K562 (cell line): ENCODE results near the gene MPHOSPH10. TPM values are rescaled to one million over a fixed set of nuclear protein-coding genes. Genes with fewer than 3 reads are reported as not detected.

Source experiments
- ATAC-seq: fragments of 200-7000 bp; cut with Tn5 transposase; 3 replicates; pipeline ENCODE4 v1.9.1; 2020; ENCODE audit warnings: moderate library complexity
- BruUV-seq: library from RNA; stranded (reverse); fragments of 400-500 nt; replicated peaks from 2 replicates; lab custom pipeline; 2021; lab: Mats Ljungman, UMichigan
- CTCF ChIA-PET: fragments of 300-600 bp; formaldehyde crosslinking; extraction: SDS; loops from one replicate; lab custom pipeline; 2021; ENCODE audit warnings: low intra/inter-chr PET ratio; lab: Yijun Ruan, JAX
- POLR2A ChIA-PET: fragments of 300-600, 350-650 bp; sonication (Branson Sonifier 250); formaldehyde crosslinking; extraction: SDS; loops from one replicate; lab custom pipeline; 2021; ENCODE audit warnings: antibody characterized with exemption, inconsistent platforms; lab: Yijun Ruan, JAX
- DNase-seq, 4 experiments: peaks; one replicate each; pipeline versions ENCODE4 v3.0.0 to v3.0.0-alpha.2; 2011 to 2018; ENCODE audit warnings: low spot score in 3 of 4, mixed read lengths in 3 of 4; ENCODE audit errors: extremely low read depth in 1 of 4
- FAIRE-seq: peaks from 2 replicates; lab custom pipeline; 2011; peaks lifted over from hg19 to GRCh38; lab: Jason Lieb, UNC
- H2AFZ ChIP-seq: 2 replicates; pipeline ENCODE4 v1.6.0; 2011; ENCODE audit warnings: low read depth, low read length, control low read depth, inconsistent platforms
- H3K27ac ChIP-seq: fragments of 200-600 bp; 3 replicates; pipeline ENCODE4 v1.8.0; 2011; ENCODE audit warnings: low read depth, mild to moderate bottlenecking, control low read depth, inconsistent platforms, low read length, moderate library complexity, mixed read lengths; ENCODE audit errors: extremely low read depth
- H3K27me3 ChIP-seq, 2 experiments: fragments of 300-600 bp in 1 of 2; 2 replicates in 1 of 2; 3 replicates in 1 of 2; pipeline versions ENCODE4 v1.6.0 to v1.8.0; 2011; ENCODE audit warnings: inconsistent platforms in 2 of 2, low read length in 2 of 2, mild to moderate bottlenecking in 1 of 2, mixed read lengths in 1 of 2, moderate library complexity in 1 of 2; ENCODE audit not compliant: control insufficient read depth in 2 of 2, insufficient read depth in 2 of 2
- H3K36me3 ChIP-seq: fragments of 300-600 bp; 3 replicates; pipeline ENCODE4 v1.8.0; 2011; ENCODE audit warnings: mild to moderate bottlenecking, low read length, inconsistent platforms; ENCODE audit not compliant: control insufficient read depth, insufficient read depth
- H3K4me1 ChIP-seq, 2 experiments: fragments of 200-600 bp in 1 of 2; replicated peaks in 1 of 2; 2 replicates in 1 of 2; 3 replicates in 1 of 2; pipeline versions ENCODE4 v1.5.1 to v1.8.0; 2011; ENCODE audit warnings: inconsistent platforms in 2 of 2, low read length in 2 of 2, mild to moderate bottlenecking in 1 of 2, mixed read lengths in 1 of 2, moderate library complexity in 1 of 2; ENCODE audit not compliant: control insufficient read depth in 2 of 2, insufficient read depth in 2 of 2
- H3K4me2 ChIP-seq: 2 replicates; pipeline ENCODE4 v1.6.1; 2011; ENCODE audit warnings: low read length, control low read depth, inconsistent platforms, mixed read lengths; ENCODE audit not compliant: insufficient read depth
- H3K4me3 ChIP-seq: fragments of 200-600 bp; sonication (generic), shearing (Covaris generic); 2 replicates; pipeline ENCODE4 v1.5.1; 2016; ENCODE audit warnings: control low read depth, inconsistent platforms
- H3K79me2 ChIP-seq: fragments of 200-600 bp; 3 replicates; pipeline ENCODE4 v1.8.0; 2011; ENCODE audit warnings: low read length, inconsistent platforms; ENCODE audit not compliant: control insufficient read depth, insufficient read depth
- H3K9ac ChIP-seq, 2 experiments: 2 replicates each; pipeline versions ENCODE4 v1.6.0 to v1.6.1; 2011; ENCODE audit warnings: low read depth in 2 of 2, low read length in 2 of 2, control low read depth in 1 of 2, inconsistent platforms in 1 of 2, mild to moderate bottlenecking in 1 of 2, mixed read lengths in 1 of 2; ENCODE audit not compliant: insufficient read depth in 1 of 2
- H3K9me1 ChIP-seq: one replicate; pipeline ENCODE4 v1.6.0; 2011; ENCODE audit warnings: inconsistent platforms, mild to moderate bottlenecking, low read length, moderate library complexity; ENCODE audit not compliant: control insufficient read depth, insufficient read depth
- H3K9me3 ChIP-seq: replicated peaks from 2 replicates; pipeline ENCODE4 v1.5.1; 2011; ENCODE audit warnings: low read depth, low read length, inconsistent platforms; ENCODE audit not compliant: control insufficient read depth, insufficient read depth
- H4K20me1 ChIP-seq: replicated peaks from 2 replicates; pipeline ENCODE4 v1.6.1; 2011; ENCODE audit warnings: low read length, inconsistent platforms, mixed read lengths; ENCODE audit not compliant: control insufficient read depth, insufficient read depth
- CBX1 ChIP-seq: sonication (generic); IDR thresholded peaks from 2 replicates; pipeline ENCODE4 v1.6.1; 2016; ENCODE audit warnings: antibody characterized with exemption, low read depth, mild to moderate bottlenecking
- DIDO1 ChIP-seq: fragments of 450-650 bp; IDR thresholded peaks from 2 replicates; pipeline ENCODE4 v1.6.1; 2016; ENCODE audit warnings: low read depth, missing biosample characterization, missing genetic modification characterization
- DMBX1 ChIP-seq: fragments of 250-450 bp; sonication (Bioruptor Pico); IDR thresholded peaks from 2 replicates; pipeline ENCODE4 v1.8.0; 2022; ENCODE audit warnings: inconsistent platforms, mild to moderate bottlenecking, moderate library complexity, borderline replicate concordance
- EP300 ChIP-seq: IDR thresholded peaks from 2 replicates; pipeline ENCODE4 v1.6.1; 2012; ENCODE audit warnings: low read length, improper control_type of control experiment
- GABPB1 ChIP-seq: sonication (generic); formaldehyde crosslinking; IDR thresholded peaks from 2 replicates; pipeline ENCODE4 v1.8.0; 2022; ENCODE audit warnings: mild to moderate bottlenecking, missing genetic modification reagents
- HDAC1 ChIP-seq, 2 experiments: fragments of 450-650 bp; IDR thresholded peaks; 2 replicates each; pipeline ENCODE4 v1.6.1; 2016 to 2017; ENCODE audit warnings: inconsistent platforms in 1 of 2, mild to moderate bottlenecking in 1 of 2, moderate library complexity in 1 of 2
- MEF2A ChIP-seq: IDR thresholded peaks from 2 replicates; pipeline ENCODE4 v1.6.1; 2011; ENCODE audit warnings: low read depth, mild to moderate bottlenecking, low read length, moderate library complexity; ENCODE audit not compliant: control insufficient read depth
- NCOA1 ChIP-seq: fragments of 450-650 bp; IDR thresholded peaks from 2 replicates; pipeline ENCODE4 v1.6.1; 2016; ENCODE audit warnings: low read depth
- NONO ChIP-seq, 2 experiments: fragments of 200-400 bp in 1 of 2; fragments of 450-650 bp in 1 of 2; formaldehyde crosslinking in 1 of 2; IDR thresholded peaks; 2 replicates each; pipeline ENCODE4 v1.6.1; 2017; ENCODE audit warnings: low read depth in 2 of 2, mild to moderate bottlenecking in 2 of 2, moderate library complexity in 2 of 2, low read length in 1 of 2
- PHB ChIP-seq: fragments of 250-450 bp; sonication (Bioruptor Pico); IDR thresholded peaks from 2 replicates; pipeline ENCODE4 v1.5.0; 2021
- RCOR1 ChIP-seq, 2 experiments: IDR thresholded peaks; 2 replicates each; pipeline ENCODE4 v1.6.1; 2012; ENCODE audit warnings: low read depth in 2 of 2, low read length in 2 of 2, borderline replicate concordance in 1 of 2, improper control_type of control experiment in 1 of 2
- SAFB2 ChIP-seq: fragments of 200-400 bp; formaldehyde crosslinking; IDR thresholded peaks from 2 replicates; pipeline ENCODE4 v1.6.1; 2018; ENCODE audit warnings: borderline replicate concordance, low read length, low read depth, moderate library complexity; ENCODE audit not compliant: severe bottlenecking
- SP1 ChIP-seq: sonication (generic); formaldehyde crosslinking; IDR thresholded peaks from 2 replicates; pipeline ENCODE4 v1.8.1; 2022; ENCODE audit warnings: mild to moderate bottlenecking, missing genetic modification reagents
- SUPT5H ChIP-seq: fragments of 450-650 bp; IDR thresholded peaks from 2 replicates; pipeline ENCODE4 v1.6.1; 2016
- ZNF133 ChIP-seq: fragments of 250-450 bp; sonication (Bioruptor Pico); IDR thresholded peaks from 2 replicates; pipeline ENCODE4 v1.4.0; 2020; ENCODE audit warnings: mild to moderate bottlenecking
- ZNF224 ChIP-seq: sonication (generic); formaldehyde crosslinking; IDR thresholded peaks from 2 replicates; pipeline ENCODE4 v1.8.0; 2022; ENCODE audit warnings: mild to moderate bottlenecking, missing genetic modification reagents
- ZZZ3 ChIP-seq: fragments of 450-650 bp; IDR thresholded peaks from 2 replicates; pipeline ENCODE4 v1.6.1; 2016; ENCODE audit warnings: antibody characterized with exemption, mild to moderate bottlenecking, moderate library complexity
- WGBS: fragments of 100-300 bp; shearing (Covaris generic); methylation state at CpG from one replicate; pipeline ENCODE4 v1.1.6; 2016; ENCODE audit warnings: low coverage, mixed read lengths; ENCODE audit not compliant: insufficient coverage; ENCODE audit errors: missing lambda C conversion rate; 5-methylcytosine and 5-hydroxymethylcytosine counted together
- in situ Hi-C: fragments of 300-500 bp; cut with MboI; formaldehyde crosslinking; loops from 4 replicates; pipeline ENCODE4 v1.15.0; 2018; ENCODE audit warnings: inconsistent platforms, mixed read lengths
- intact Hi-C: fragments of 100-400 bp; cut with micrococcal nuclease; formaldehyde crosslinking; loops from 2 replicates; pipeline ENCODE4 v1.14.2; 2022
- polyA plus RNA-seq, 8 experiments: library from polyadenylated mRNA; depleted of rRNA in 4 of 8; stranded (reverse) in 5 of 8; unstranded in 3 of 8; fragments of >200 nt; fragmentation: Nextera tagmentation in 2 of 8; fragmentation: Illumina TruSeq in 1 of 8; extraction: Ambion mirVana in 2 of 8; extraction: Trizol in 1 of 8; gene quantifications; 2 replicates each; pipeline versions ENCODE4 v1.2.1 to v1.2.3, GENCODE V29; 2011 to 2014; ENCODE audit warnings: inconsistent platforms in 1 of 8, missing spikeins in 1 of 8
- total RNA-seq, 7 experiments: library from RNA; depleted of rRNA in 6 of 7; stranded (reverse); fragments of >200 nt in 6 of 7; fragmentation: Illumina TruSeq in 2 of 7; extraction: Trizol in 2 of 7; gene quantifications; 2 replicates each; pipeline versions ENCODE4 v1.2.1 to v1.2.3, GENCODE V29; 2011 to 2021; ENCODE audit warnings: low replicate concordance in 1 of 7
- TF ChIP-seq, protein P1 (sequence below): fragments of 250-450 bp; sonication (Bioruptor Pico); IDR thresholded peaks from 2 replicates; pipeline ENCODE4 v1.4.0; 2020; ENCODE audit warnings: mild to moderate bottlenecking, moderate library complexity
- TF ChIP-seq, protein P2 (sequence below): sonication (generic); formaldehyde crosslinking; IDR thresholded peaks from 2 replicates; pipeline ENCODE4 v1.9.0; 2022; ENCODE audit warnings: mild to moderate bottlenecking, missing genetic modification reagents

The MPHOSPH10 gene
- total and polyA plus RNA-seq, 9 of the 15 experiments (the other 6 are each of a cell fraction or from before 2014, with no cell fraction given), result 36.8 to 83.7 (median 58.5) TPM

DNA sequence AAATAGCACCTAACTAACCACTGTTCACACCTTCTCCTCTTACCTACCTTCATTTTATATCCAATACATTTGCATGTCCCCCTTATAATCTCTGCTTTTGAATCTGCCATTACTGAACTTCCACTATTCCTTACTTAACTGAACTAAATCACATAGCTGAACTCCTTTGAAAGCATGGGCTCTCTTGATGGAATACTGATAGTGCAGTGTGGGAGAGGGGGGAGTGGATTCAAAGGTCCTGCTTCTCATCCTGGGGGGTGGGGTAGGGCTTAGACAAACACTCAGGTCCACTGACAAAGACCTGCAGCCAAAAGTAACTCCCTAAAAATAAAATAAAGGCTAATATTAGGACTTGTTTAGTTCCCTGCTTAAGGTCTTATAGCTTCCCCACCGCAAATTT, 9.0 kb upstream of the MPHOSPH10 start:
- intact Hi-C loops, result no loop called here
- 90% methylated on average over 1 of the region's 1 CpG for WGBS
- TF ChIP-seq MEF2A, result no peak
- no peak for TF ChIP-seq PHB (CRISPR knock-in tag)
- no peak for TF ChIP-seq DIDO1 (tag)
- no peak for TF ChIP-seq SAFB2
- TF ChIP-seq HDAC1 (IDR thresholded peaks at IDR 0.05), result no peak
- TF ChIP-seq RCOR1 (IDR thresholded peaks at IDR 0.05; ENCODE audit: borderline replicate concordance in 1 of 2, low read depth in 2 of 2, low read length in 2 of 2), result no peak
- TF ChIP-seq, protein P1, sequence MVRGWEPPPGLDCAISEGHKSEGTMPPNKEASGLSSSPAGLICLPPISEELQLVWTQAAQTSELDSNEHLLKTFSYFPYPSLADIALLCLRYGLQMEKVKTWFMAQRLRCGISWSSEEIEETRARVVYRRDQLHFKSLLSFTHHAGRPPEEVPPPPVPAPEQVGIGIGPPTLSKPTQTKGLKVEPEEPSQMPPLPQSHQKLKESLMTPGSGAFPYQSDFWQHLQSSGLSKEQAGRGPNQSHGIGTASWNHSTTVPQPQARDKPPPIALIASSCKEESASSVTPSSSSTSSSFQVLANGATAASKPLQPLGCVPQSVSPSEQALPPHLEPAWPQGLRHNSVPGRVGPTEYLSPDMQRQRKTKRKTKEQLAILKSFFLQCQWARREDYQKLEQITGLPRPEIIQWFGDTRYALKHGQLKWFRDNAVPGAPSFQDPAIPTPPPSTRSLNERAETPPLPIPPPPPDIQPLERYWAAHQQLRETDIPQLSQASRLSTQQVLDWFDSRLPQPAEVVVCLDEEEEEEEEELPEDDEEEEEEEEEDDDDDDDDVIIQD (CRISPR knock-in tag), result no peak
- TF ChIP-seq ZNF133 (CRISPR knock-in tag), result no peak
- TF ChIP-seq SP1 (CRISPR knock-in tag), result no peak
- no peak for TF ChIP-seq SUPT5H
- TF ChIP-seq NONO (IDR thresholded peaks at IDR 0.05; ENCODE audit: low read depth in 2 of 2, low read length in 1 of 2), result no peak
- TF ChIP-seq, protein P2, sequence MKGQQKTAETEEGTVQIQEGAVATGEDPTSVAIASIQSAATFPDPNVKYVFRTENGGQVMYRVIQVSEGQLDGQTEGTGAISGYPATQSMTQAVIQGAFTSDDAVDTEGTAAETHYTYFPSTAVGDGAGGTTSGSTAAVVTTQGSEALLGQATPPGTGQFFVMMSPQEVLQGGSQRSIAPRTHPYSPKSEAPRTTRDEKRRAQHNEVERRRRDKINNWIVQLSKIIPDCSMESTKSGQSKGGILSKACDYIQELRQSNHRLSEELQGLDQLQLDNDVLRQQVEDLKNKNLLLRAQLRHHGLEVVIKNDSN (CRISPR knock-in tag), result no peak
- no peak for TF ChIP-seq EP300
- no peak for TF ChIP-seq GABPB1 (CRISPR knock-in tag)
- TF ChIP-seq DMBX1 (CRISPR knock-in tag), result no peak
- TF ChIP-seq ZNF224, result no peak
- TF ChIP-seq ZZZ3, result no peak
- TF ChIP-seq CBX1, result no peak
- TF ChIP-seq NCOA1, result no peak
- TF ChIP-seq, all 486 proteins: peak for 0
- H3K36me3 ChIP-seq, result peaks cover 66% of the 10 kb centered on the region; the same call in 2 of the 3 replicates
- no peak overlapping the region for H3K4me3 ChIP-seq
- in situ Hi-C loops, result no loop called here
- H3K9me1 ChIP-seq, result no peaks in the 10 kb centered on the region
- no peak for DNase-seq
- no peak for FAIRE-seq
- no peaks in the 10 kb centered on the region for H4K20me1 ChIP-seq
- no peak overlapping the region for H3K27ac ChIP-seq
- peaks cover 11% of the 10 kb centered on the region; the same call in 2 of the 3 replicates for H3K79me2 ChIP-seq
- ChIA-PET CTCF (no interaction called here), POLR2A (interaction anchor here (0.6 to 3.8 kb wide), 5 partner anchors 9 to 331 kb away, joined by 3 to 23 read pairs (median 4); partner anchors contain the start of genes MCEE and MPHOSPH10)
- H2AFZ ChIP-seq, result no peak overlapping the region
- no TSS peak for BruUV-seq
- H3K4me2 ChIP-seq, result no peak overlapping the region
- H3K27me3 ChIP-seq, result no peaks in the 10 kb centered on the region
- no peak overlapping the region for H3K9ac ChIP-seq
- peaks cover 3% of the 10 kb centered on the region; the same call in 1 of the 2 replicates for H3K9me3 ChIP-seq
- H3K4me1 ChIP-seq, result no peaks in the 10 kb centered on the region
- ATAC-seq, result no peak
